Stimulated activated naive CD8-positive, alpha-beta T cell treated with anti-CD3 and anti-CD28 coated beads, Interleukin-15, Interleukin-2, amounts not matched to agents 100 U/mL and 50 U/mL, for 24 hours (primary cell): Measurements from ENCODE around the gene SERPINA12.
A peak's percentile ranks its signal among the peaks of the same experiment; 100 is the strongest.
"Not testable (repeated sequence)": the region's sequence is repeated elsewhere in the genome, so short reads cannot be mapped to it uniquely, and the experiment has no call there.

Experiments used
- ATAC-seq: fragments of 150-1000 bp; cut with Tn5 transposase; one replicate; pipeline ENCODE4 v1.10.0; 2021
- DNase-seq: peaks from one replicate; pipeline ENCODE4 v3.0.0; 2021

The SERPINA12 gene

GRCh38 chr14:94486883-94487282 lies 22.4 kb downstream of the SERPINA12 start:
- ATAC-seq (no peak), DNase-seq (no peak)

GRCh38 chr14:94485944-94486841 lies 23.1 kb downstream of the SERPINA12 start:
- peak; percentile 54 for DNase-seq

GRCh38 chr14:94484481-94484880 lies 24.8 kb downstream of the SERPINA12 start:
- no peak for ATAC-seq
- no peak for DNase-seq

More at GRCh38 chr14:94485944-94486841, 23.1 kb downstream of the SERPINA12 start:
- peak; percentile 55 for ATAC-seq

DNA sequence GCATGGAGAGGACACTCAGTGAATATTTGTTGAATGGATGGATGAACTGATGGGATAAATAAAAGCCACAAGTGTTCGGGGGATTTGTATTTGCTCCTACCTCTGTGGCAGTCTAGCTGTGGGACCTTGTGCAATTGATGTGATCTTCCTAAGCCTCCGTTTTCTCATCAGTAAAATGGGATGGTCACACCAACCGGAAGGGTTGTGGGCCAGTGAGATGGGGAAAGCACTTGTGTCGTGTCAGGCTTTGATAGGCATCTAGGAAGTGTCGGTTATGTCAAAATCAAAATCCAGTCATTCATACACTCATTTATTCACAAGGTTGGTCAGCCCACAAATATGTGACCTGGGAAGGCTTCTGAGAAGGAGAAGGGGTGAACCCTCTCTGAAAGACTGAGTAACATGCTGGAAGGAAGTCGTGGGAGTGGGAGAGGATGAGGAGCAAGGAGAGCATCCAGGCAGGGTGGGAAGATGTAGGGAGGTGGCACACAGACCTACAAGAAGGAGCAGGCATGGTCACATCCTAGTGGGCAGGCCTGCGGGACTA lies 25.5 kb downstream of the SERPINA12 start:
- ATAC-seq, result no peak
- DNase-seq, result no peak

DNA sequence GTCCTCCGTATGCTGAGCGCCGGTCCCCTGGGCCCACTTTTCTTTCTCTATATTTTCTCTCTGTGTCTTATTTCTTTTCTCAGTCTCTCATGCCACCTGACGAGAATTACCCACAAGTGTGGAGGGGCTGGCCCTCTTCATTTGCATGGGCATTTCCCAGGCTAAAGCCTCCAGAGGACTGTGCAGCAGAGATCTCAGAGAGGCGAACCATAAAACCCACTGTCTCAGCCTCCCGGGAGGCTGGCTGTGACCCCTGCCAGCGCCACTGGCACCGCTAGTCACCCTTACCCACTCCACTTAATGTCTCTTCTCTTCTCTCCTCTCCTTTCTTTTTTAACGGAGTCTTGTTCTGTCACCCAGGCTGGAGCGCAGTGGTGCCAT lies 26.2 kb downstream of the SERPINA12 start:
- no peak for ATAC-seq
- no peak for DNase-seq

DNA sequence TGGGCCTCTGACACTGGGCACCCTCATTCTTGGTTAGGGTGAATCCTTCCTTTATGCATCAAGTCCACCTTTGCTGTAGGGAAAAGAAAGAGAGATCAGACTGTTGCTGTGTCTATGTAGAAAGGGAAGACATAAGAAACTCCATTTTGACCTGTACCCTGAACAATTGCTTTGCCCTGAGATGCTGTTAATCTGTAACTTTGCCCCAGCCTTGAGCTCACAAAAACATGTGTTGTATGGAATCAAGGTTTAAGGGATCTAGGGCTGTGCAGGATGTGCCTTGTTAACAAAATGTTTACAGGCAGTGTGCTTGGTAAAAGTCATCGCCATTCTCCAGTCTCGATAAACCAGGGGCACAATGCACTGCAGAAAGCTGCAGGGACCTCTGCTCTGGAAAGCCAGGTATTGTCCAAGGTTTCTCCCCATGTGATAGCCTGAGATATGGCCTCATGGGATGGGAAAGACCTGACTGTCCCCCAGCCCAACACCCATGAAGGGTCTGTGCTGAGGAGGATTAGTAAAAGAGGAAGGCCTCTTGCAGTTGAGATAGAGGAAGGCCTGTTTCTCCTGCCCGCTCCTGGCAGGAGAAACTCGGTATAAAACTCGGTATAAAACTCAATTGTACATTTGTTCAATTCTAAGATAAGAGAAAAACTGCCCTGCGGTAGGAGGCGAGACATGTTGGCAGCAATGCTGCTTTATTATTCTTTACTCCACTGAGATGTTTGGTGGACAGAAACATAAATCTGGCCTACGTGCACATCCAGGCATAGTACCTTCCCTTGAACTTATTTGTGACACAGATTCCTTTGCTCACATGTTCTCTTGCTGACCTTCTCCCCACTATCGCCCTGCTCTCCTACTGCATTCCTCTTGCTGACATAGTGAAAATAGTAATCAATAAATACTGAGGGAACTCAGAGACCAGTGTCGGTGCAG lies 26.9 kb downstream of the SERPINA12 start:
- not testable (repeated sequence) for ATAC-seq, DNase-seq

- ATAC-seq (no peak), DNase-seq (no peak)
Observed at GRCh38 chr14:94481468-94482131, 27.7 kb downstream of the SERPINA12 start.

DNA sequence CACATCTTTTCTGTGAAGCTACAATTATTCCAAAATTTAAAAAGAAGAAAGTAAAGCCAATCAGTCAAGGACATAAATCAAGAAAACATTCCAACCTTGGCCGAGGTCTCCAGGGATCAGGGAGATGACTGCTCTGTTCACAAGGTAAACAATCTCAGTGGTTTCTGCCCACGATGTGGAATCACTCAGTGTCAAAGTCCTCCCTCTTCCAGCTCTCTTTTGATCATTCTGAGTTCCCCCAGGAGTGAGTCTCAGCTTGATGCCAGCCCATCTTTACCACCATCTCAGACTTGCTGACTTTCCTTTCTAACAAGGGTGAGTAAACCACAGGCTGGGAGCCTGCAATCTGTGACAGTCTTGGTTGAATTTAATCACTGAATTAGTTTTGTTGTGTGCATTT lies 28.5 kb downstream of the SERPINA12 start:
- DNase-seq, result no peak
- no peak for ATAC-seq

GRCh38 chr14:94478420-94478819 lies 30.8 kb downstream of the SERPINA12 start:
- ATAC-seq (no peak), DNase-seq (no peak)

- ATAC-seq (no peak), DNase-seq (no peak)
Observed at GRCh38 chr14:94476023-94476422, 33.2 kb downstream of the SERPINA12 start, which contains the start of gene SERPINA9. Gene SERPINA9 (minus strand): TSS chr14:94476197. CDS start chr14:94469840, 6,357 bp downstream.

- ATAC-seq, result no peak
Observed at GRCh38 chr14:94474581-94475031, 34.7 kb downstream of the SERPINA12 start.

DNA sequence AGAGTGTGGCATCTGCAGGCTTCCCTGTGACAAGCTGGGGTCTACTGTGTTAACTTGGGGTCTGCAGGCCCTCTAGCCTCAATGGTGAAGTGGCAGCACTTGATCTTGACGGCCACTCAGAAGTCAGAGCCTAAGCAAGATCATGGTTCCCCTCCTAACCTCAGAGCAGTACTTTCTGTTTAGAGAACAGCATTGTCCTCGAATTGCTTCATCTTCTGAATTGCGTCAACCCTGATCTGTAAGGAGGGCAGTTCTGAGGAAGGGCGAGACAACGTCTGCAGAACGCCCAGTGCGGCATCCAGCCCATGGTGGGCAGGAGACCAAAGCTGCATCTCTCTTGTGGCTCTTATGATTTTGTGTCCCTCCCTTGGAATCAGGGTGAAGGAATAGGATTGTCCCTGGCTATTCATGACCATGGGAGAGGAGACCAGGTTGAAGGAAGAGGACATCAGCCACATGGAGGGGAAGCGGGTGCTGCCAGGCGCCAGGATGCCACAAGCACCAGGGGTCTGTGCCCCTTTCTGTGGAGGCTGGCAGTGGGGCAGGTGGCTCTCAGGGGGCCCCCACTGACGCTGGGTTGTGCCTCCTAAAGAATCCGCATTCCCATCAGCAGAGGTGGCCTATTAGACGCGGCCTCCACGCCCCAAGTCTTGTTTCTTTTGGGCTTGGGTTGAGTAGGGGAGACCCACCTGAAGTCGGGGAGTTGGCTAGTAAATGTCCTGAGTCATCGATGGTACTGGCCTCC lies 35.4 kb downstream of the SERPINA12 start:
- DNase-seq, result no peak
- ATAC-seq, result no peak

More at GRCh38 chr14:94474581-94475031, 34.7 kb downstream of the SERPINA12 start:
- DNase-seq, result no peak

- DNase-seq (no peak), ATAC-seq (no peak)
Observed at GRCh38 chr14:94472842-94473241, 36.4 kb downstream of the SERPINA12 start.

- DNase-seq (no peak), ATAC-seq (no peak)
Observed at GRCh38 chr14:94471045-94471444, 38.2 kb downstream of the SERPINA12 start.

DNA sequence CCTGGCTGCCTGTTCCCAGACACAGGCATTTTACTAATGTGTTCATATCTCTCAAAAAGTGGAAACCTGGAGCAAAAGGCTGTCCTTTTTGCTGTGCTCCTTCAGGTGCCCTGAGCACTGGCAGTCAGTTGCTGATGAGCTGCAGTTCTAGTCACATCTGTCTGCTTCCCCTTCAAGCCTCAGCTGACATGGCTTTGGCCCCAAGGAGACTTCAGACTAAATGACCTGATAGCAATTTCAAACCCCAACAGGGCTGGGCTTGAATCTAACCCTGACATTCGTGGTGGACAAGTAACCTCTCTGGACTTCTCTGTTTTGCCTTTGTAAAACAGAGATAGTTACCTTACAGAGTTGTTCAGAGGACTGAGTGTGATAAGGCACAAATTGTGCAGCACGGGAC lies 39.0 kb downstream of the SERPINA12 start:
- DNase-seq (no peak), ATAC-seq (no peak)

DNA sequence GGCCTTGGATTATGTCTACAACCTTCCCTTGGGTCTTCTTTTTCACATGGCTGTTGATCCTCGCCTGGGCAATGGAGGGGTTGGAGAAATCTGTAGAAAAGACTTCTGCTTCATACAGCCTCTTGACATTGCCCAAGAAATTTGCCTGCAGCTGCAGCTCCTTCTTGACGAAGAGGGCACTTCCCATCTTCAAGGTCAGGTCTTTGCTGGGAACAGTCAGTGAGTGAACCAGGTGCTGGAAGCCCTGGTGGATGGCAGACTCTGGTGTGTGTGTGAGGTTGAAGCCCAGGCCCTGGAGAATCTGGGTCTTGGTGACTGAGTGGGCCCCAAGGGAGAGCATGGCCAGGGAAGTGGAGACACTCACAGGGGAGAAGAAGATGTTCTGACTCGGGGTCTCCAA lies 40.0 kb downstream of the SERPINA12 start:
- no peak for ATAC-seq
- DNase-seq, result no peak

DNA sequence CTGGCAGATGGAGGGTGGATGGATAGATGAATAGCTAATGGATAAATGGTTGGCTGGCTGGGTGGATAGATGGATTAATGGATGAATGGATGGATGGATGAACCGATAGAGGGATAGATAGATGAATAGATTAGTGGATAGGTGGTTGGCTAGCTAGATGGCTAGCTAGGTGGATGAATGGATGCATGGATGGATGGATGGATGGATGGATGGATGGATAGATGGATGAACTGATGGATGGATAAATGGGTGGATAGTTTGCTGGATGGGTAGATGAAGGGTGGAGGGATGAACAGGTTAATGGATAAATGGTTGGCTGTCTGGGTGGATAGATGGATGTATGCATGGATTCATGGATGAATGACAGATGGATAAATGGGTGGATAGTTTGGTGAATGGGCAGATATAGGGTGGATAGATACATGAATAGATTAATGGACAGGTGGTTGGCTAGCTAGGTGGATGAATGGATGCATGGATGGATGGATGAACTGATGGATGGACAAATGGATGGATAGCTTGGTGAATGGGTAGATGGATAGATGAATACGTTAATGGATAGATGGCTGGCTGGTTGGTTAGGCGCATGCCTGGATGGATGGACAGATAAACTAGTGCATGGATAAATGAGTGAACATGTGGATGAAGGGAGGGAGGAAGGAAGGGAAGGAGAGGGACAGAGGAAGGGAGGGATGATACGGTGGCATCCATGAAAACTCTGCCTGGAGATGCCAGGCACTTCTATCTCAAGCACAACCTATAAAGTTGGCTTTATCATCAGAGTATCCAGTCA lies 41.3 kb downstream of the SERPINA12 start:
- no peak for ATAC-seq
- no peak for DNase-seq

- no peak for ATAC-seq
Observed at GRCh38 chr14:94466706-94467370, 42.4 kb downstream of the SERPINA12 start.

GRCh38 chr14:94465042-94465441 lies 44.2 kb downstream of the SERPINA12 start:
- ATAC-seq (no peak), DNase-seq (no peak)

More at GRCh38 chr14:94466706-94467370, 42.4 kb downstream of the SERPINA12 start:
- DNase-seq, result no peak

DNA sequence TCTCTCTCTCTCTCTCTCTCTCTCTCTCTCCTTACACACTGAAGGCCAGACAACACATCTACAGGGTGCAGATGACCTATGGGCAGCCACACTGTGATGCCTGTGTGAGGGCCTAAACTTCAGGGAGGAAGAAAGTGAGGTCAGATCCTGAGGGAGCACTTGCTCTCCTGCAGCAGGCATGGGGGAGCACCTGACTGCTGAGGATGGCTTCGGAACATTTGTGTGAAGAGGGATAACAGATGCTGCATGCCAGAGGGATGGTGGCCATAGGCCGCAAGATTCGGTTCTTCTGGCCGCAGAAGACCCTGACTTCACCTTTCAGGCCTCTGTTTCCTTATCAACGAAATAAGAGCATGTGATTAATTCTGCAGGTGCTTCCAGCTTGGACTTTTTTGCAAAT lies 45.0 kb downstream of the SERPINA12 start:
- ATAC-seq, result no peak

More for the DNA sequence above, 45.0 kb downstream of the SERPINA12 start:
- no peak for DNase-seq
